Spleen (tissue), 7 donors: ENCODE results near the gene GJB1.

ENCODE experiments used
- POLR2A ChIP-seq, 3 donors: fragments of 450-650 bp; IDR thresholded peaks; one replicate each; pipeline ENCODE4 v1.5.1; 2017; ENCODE audit warnings: antibody characterized with exemption in 3 of 3, mild to moderate bottlenecking in 1 of 3
- TF ChIP-seq, protein P1 (sequence below), 11 experiments: fragments of 200-600 bp in 7 of 11; fragments of 450-650 bp in 4 of 11; sonication (generic) in 4 of 11; IDR thresholded peaks in 8 of 11; conservative IDR thresholded peaks in 3 of 11; 1 replicate in 7 of 11; 2 replicates in 4 of 11; pipeline versions ENCODE4 v1.4.0 to v1.8.0; 2016 to 2021; ENCODE audit warnings: antibody characterized with exemption in 11 of 11, inconsistent platforms in 4 of 11, mild to moderate bottlenecking in 1 of 11
- donor health status: DM: no; HTN: no; CAD: no; lungs with moderate emphysema.
- donor health status: DM: no; HTN: no; CAD: no.
- donor health status: DM: no; HTN: no; CAD: no.

DNA sequence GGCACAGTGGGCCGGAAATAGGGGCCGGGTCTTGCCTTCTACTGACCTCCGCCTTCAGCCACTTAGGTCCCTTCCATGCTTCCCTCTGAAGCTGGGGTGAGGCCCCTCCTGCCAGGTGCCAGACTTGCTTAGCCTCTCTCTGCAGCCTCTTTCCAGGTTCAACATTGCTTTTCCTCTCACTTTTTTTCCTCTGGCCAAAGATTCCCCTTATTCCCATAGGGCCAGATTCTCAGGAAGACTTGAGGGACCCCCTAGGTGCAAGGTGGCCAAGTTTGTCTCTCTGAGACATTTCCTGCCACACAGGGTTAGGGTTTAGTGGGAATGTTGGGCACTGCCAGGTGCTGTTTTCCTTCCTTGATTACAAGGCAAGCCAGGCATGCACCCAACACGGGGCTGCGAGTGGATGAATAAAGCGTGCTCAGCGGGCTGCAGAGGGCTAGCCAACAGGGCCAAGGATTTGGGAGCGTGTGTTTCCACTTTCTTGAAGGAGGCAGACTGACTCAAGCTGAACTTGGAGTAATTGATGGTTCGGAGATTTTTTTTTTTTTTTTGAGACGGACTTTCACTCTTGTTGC, 7.6 kb upstream of the GJB1 start:
- TF ChIP-seq POLR2A (IDR thresholded peaks at IDR 0.05) = no peak
- TF ChIP-seq, protein P1, sequence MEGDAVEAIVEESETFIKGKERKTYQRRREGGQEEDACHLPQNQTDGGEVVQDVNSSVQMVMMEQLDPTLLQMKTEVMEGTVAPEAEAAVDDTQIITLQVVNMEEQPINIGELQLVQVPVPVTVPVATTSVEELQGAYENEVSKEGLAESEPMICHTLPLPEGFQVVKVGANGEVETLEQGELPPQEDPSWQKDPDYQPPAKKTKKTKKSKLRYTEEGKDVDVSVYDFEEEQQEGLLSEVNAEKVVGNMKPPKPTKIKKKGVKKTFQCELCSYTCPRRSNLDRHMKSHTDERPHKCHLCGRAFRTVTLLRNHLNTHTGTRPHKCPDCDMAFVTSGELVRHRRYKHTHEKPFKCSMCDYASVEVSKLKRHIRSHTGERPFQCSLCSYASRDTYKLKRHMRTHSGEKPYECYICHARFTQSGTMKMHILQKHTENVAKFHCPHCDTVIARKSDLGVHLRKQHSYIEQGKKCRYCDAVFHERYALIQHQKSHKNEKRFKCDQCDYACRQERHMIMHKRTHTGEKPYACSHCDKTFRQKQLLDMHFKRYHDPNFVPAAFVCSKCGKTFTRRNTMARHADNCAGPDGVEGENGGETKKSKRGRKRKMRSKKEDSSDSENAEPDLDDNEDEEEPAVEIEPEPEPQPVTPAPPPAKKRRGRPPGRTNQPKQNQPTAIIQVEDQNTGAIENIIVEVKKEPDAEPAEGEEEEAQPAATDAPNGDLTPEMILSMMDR (IDR thresholded peaks at IDR 0.05 in 8 of 11, conservative IDR thresholded peaks at IDR 0.05 in 3 of 11) = no peak
